Activated T-cell treated with anti-CD3 and anti-CD28 coated beads, Interleukin-2, amount 50 U/mL, for 4 hours (primary cell): ENCODE measurements around the gene BCL2L1. TPM values are rescaled to one million over a fixed set of nuclear protein-coding genes. Genes with fewer than 3 reads are reported as not detected.
A peak's percentile ranks its signal among the peaks of the same experiment; 100 is the strongest.

Experiments
- ATAC-seq, 2 donors: fragments of 200-7000 bp; cut with Tn5 transposase; one replicate each; pipeline ENCODE4 v1.10.0; 2021
- DNase-seq: peaks from one replicate; pipeline ENCODE4 v3.0.0-alpha.2; 2020
- H3K27me3 Mint-ChIP-seq: one replicate; pipeline ENCODE4 v1.8.0; 2021; ENCODE audit warnings: low read depth, mixed read lengths
- H3K36me3 Mint-ChIP-seq: one replicate; pipeline ENCODE4 v1.8.0; 2022; ENCODE audit warnings: mixed read lengths; ENCODE audit not compliant: insufficient read depth
- H3K4me1 Mint-ChIP-seq: one replicate; pipeline ENCODE4 v1.8.0; 2021; ENCODE audit warnings: low read depth, mixed read lengths
- H3K4me3 Mint-ChIP-seq: one replicate; pipeline ENCODE4 v1.8.0; 2021; ENCODE audit warnings: mild to moderate bottlenecking, moderate library complexity, mixed read lengths
- H3K9me3 Mint-ChIP-seq: one replicate; pipeline ENCODE4 v1.8.0; 2021; ENCODE audit warnings: mixed read lengths
- total RNA-seq, 3 donors: library from RNA; stranded (reverse); gene quantifications; one replicate each; pipeline ENCODE4 v1.2.1, GENCODE V29; 2021

Gene BCL2L1
- total RNA-seq, 3 donors from 2014 or later = 237 to 274 (median 248) TPM

GRCh38 chr20:31746068-31746878 is 23.6 kb upstream of the BCL2L1 start:
- H3K4me3 Mint-ChIP-seq = no peak overlapping the region
- DNase-seq (no peak), ATAC-seq (no peak)
- H3K4me1 Mint-ChIP-seq = peaks cover 7% of the 10 kb centered on the region
- no peaks in the 10 kb centered on the region for H3K27me3 Mint-ChIP-seq
- no peaks in the 10 kb centered on the region for H3K36me3 Mint-ChIP-seq
- no peaks in the 10 kb centered on the region for H3K9me3 Mint-ChIP-seq

GRCh38 chr20:31740656-31741323 is 18.1 kb upstream of the BCL2L1 start:
- no peaks in the 10 kb centered on the region for H3K27me3 Mint-ChIP-seq
- H3K9me3 Mint-ChIP-seq = no peaks in the 10 kb centered on the region
- peaks cover 4% of the 10 kb centered on the region for H3K4me1 Mint-ChIP-seq
- DNase-seq (no peak), ATAC-seq (no peak)
- H3K36me3 Mint-ChIP-seq = no peaks in the 10 kb centered on the region
- no peak overlapping the region for H3K4me3 Mint-ChIP-seq

- DNase-seq (no peak), ATAC-seq (no peak)
- no peak overlapping the region for H3K4me3 Mint-ChIP-seq
- no peaks in the 10 kb centered on the region for H3K9me3 Mint-ChIP-seq
- peaks cover 1% of the 10 kb centered on the region for H3K4me1 Mint-ChIP-seq
- no peaks in the 10 kb centered on the region for H3K27me3 Mint-ChIP-seq
- H3K36me3 Mint-ChIP-seq = no peaks in the 10 kb centered on the region
These were observed 17.5 kb upstream of the BCL2L1 start for GRCh38 chr20:31740208-31740607.

GRCh38 chr20:31739550-31739977 is 16.9 kb upstream of the BCL2L1 start:
- ATAC-seq (peak in 1 of 2 donors; percentile 3), DNase-seq (no peak)
- Mint-ChIP-seq H3K4me1 (peaks cover 1% of the 10 kb centered on the region), H3K9me3 (no peaks in the 10 kb centered on the region), H3K36me3 (no peaks in the 10 kb centered on the region), H3K27me3 (no peaks in the 10 kb centered on the region), H3K4me3 (no peak overlapping the region)

- Mint-ChIP-seq H3K9me3 (no peaks in the 10 kb centered on the region), H3K36me3 (no peaks in the 10 kb centered on the region), H3K4me3 (no peak within 1 kb of the TSS), H3K27me3 (no peaks in the 10 kb centered on the region), H3K4me1 (peaks cover 1% of the 10 kb centered on the region)
- DNase-seq (peak; percentile 81), ATAC-seq (peak; percentile 99)
These were observed 16.3 kb upstream of the BCL2L1 start, which contains the start of gene TPX2 for GRCh38 chr20:31738729-31739549. TPX2 (plus strand) TSS chr20:31739290; CDS start chr20:31757477, 18,187 bp downstream.

- no peak for DNase-seq
- no peak overlapping the region for H3K4me3 Mint-ChIP-seq
- H3K4me1 Mint-ChIP-seq = no peaks in the 10 kb centered on the region
- H3K27me3 Mint-ChIP-seq = no peaks in the 10 kb centered on the region
- no peak for ATAC-seq
- no peaks in the 10 kb centered on the region for H3K9me3 Mint-ChIP-seq
- H3K36me3 Mint-ChIP-seq = no peaks in the 10 kb centered on the region
These were observed 8.7 kb upstream of the BCL2L1 start for GRCh38 chr20:31731321-31731717.

GRCh38 chr20:31723319-31724078 is 831 bp upstream of the BCL2L1 start:
- no peaks in the 10 kb centered on the region for H3K27me3 Mint-ChIP-seq
- H3K36me3 Mint-ChIP-seq = peaks cover 39% of the 10 kb centered on the region
- peaks cover 14% of the 10 kb centered on the region for H3K4me1 Mint-ChIP-seq
- ATAC-seq = peak; percentile 90
- no peaks in the 10 kb centered on the region for H3K9me3 Mint-ChIP-seq
- DNase-seq = peak; percentile 98
- peak overlapping the region; percentile 95 for H3K4me3 Mint-ChIP-seq

- Mint-ChIP-seq H3K27me3 (no peaks in the 10 kb centered on the region), H3K36me3 (peaks cover 40% of the 10 kb centered on the region), H3K9me3 (no peaks in the 10 kb centered on the region), H3K4me1 (peaks cover 15% of the 10 kb centered on the region), H3K4me3 (peak overlapping the region; percentile 95)
- ATAC-seq (no peak), DNase-seq (no peak)
These were observed 326 bp upstream of the BCL2L1 start for GRCh38 chr20:31723069-31723318.

GRCh38 chr20:31721408-31722256 is 1.0 kb downstream of the BCL2L1 start:
- ATAC-seq (no peak), DNase-seq (no peak)
- Mint-ChIP-seq H3K4me3 (peak overlapping the region; percentile 95), H3K9me3 (no peaks in the 10 kb centered on the region), H3K4me1 (peaks cover 28% of the 10 kb centered on the region), H3K27me3 (no peaks in the 10 kb centered on the region), H3K36me3 (peaks cover 52% of the 10 kb centered on the region)

- no peak for DNase-seq
- ATAC-seq = no peak
- Mint-ChIP-seq H3K36me3 (peaks cover 58% of the 10 kb centered on the region), H3K4me3 (peak overlapping the region; percentile 95), H3K9me3 (no peaks in the 10 kb centered on the region), H3K4me1 (peaks cover 37% of the 10 kb centered on the region), H3K27me3 (no peaks in the 10 kb centered on the region)
These were observed 1.9 kb downstream of the BCL2L1 start for GRCh38 chr20:31720486-31721407.

GRCh38 chr20:31719644-31720485 is 2.8 kb downstream of the BCL2L1 start:
- Mint-ChIP-seq H3K9me3 (no peaks in the 10 kb centered on the region), H3K27me3 (no peaks in the 10 kb centered on the region), H3K36me3 (peaks cover 63% of the 10 kb centered on the region), H3K4me3 (peak overlapping the region; percentile 95), H3K4me1 (peaks cover 45% of the 10 kb centered on the region)
- DNase-seq (no peak), ATAC-seq (no peak)
